Measurements from ENCODE around the gene KLHDC8A. TPM values are rescaled to one million over a fixed set of nuclear protein-coding genes. Genes with fewer than 3 reads are reported as not detected.

KLHDC8A gene
- total RNA-seq, 2 donors from 2014 or later: 0.24 TPM; not detected in 1

- TF ChIP-seq CTCF (IDR thresholded peaks at IDR 0.05): no peak
- no peaks in the 10 kb centered on the region for H3K27me3 ChIP-seq
- DNase-seq (ENCODE audit: low spot score): no peak
- no peak overlapping the region for H3K4me3 ChIP-seq
- H3K9me3 ChIP-seq: no peaks in the 10 kb centered on the region
- H3K36me3 ChIP-seq: no peaks in the 10 kb centered on the region
- no peaks in the 10 kb centered on the region for H3K4me1 ChIP-seq
- no peak overlapping the region for H3K27ac ChIP-seq
These were observed 24.2 kb upstream of the KLHDC8A start for GRCh38 chr1:205380882-205381281.

- peak; percentile 40 for DNase-seq (ENCODE audit: low spot score)
- no peak for TF ChIP-seq CTCF (IDR thresholded peaks at IDR 0.05)
These were observed 22.3 kb upstream of the KLHDC8A start for GRCh38 chr1:205379056-205379455.

GRCh38 chr1:205377355-205377754 is 20.6 kb upstream of the KLHDC8A start:
- Histone ChIP-seq H3K9me3 (no peaks in the 10 kb centered on the region), H3K4me3 (no peak overlapping the region), H3K36me3 (no peaks in the 10 kb centered on the region), H3K4me1 (no peaks in the 10 kb centered on the region), H3K27ac (no peak overlapping the region), H3K27me3 (no peaks in the 10 kb centered on the region)
- peak; percentile 26 for DNase-seq (ENCODE audit: low spot score)
- no peak for TF ChIP-seq CTCF (IDR thresholded peaks at IDR 0.05)

More at GRCh38 chr1:205379056-205379455, 22.3 kb upstream of the KLHDC8A start:
- H3K27me3 ChIP-seq: no peaks in the 10 kb centered on the region
- no peak overlapping the region for H3K4me3 ChIP-seq
- no peaks in the 10 kb centered on the region for H3K4me1 ChIP-seq
- no peak overlapping the region for H3K27ac ChIP-seq
- H3K36me3 ChIP-seq: no peaks in the 10 kb centered on the region
- no peaks in the 10 kb centered on the region for H3K9me3 ChIP-seq

- Histone ChIP-seq H3K36me3 (no peaks in the 10 kb centered on the region), H3K27me3 (no peaks in the 10 kb centered on the region), H3K27ac (no peak overlapping the region), H3K9me3 (no peaks in the 10 kb centered on the region), H3K4me3 (no peak overlapping the region), H3K4me1 (no peaks in the 10 kb centered on the region)
- no peak for DNase-seq (ENCODE audit: low spot score)
- TF ChIP-seq CTCF (IDR thresholded peaks at IDR 0.05): no peak
These were observed 20.0 kb upstream of the KLHDC8A start for GRCh38 chr1:205376739-205377138.

GRCh38 chr1:205375835-205376545 is 19.3 kb upstream of the KLHDC8A start:
- Histone ChIP-seq H3K27me3 (no peaks in the 10 kb centered on the region), H3K9me3 (no peaks in the 10 kb centered on the region), H3K4me1 (no peaks in the 10 kb centered on the region), H3K36me3 (no peaks in the 10 kb centered on the region), H3K4me3 (no peak overlapping the region), H3K27ac (no peak overlapping the region)
- no peak for TF ChIP-seq CTCF (IDR thresholded peaks at IDR 0.05)
- DNase-seq (ENCODE audit: low spot score): no peak

Data from right atrium auricular region (tissue), 2 donors.